PFSK-1 (cell line): ENCODE results near the gene AFTPH.

Source experiments
- FOXP2 ChIP-seq: optimal IDR thresholded peaks from 2 replicates; pipeline ENCODE3; 2011; ENCODE audit warnings: borderline replicate concordance, control low read depth, inconsistent platforms; ENCODE audit not compliant: insufficient read depth; ENCODE audit errors: extremely low read length, extremely low read depth
- POLR2AphosphoS5 ChIP-seq: IDR thresholded peaks from 2 replicates; pipeline ENCODE4 v1.6.1; 2012; ENCODE audit warnings: low read depth, mild to moderate bottlenecking, control low read depth, low read length, moderate library complexity
- SIN3A ChIP-seq: IDR thresholded peaks from 2 replicates; pipeline ENCODE4 v1.6.1; 2012; ENCODE audit warnings: mild to moderate bottlenecking, low read length, moderate library complexity, borderline replicate concordance; ENCODE audit not compliant: insufficient read depth
- TAF1 ChIP-seq: IDR thresholded peaks from 2 replicates; pipeline ENCODE4 v1.6.1; 2012; ENCODE audit warnings: low read length, control low read depth, borderline replicate concordance; ENCODE audit not compliant: insufficient read depth
- TF ChIP-seq, protein P1 (sequence below), 2 experiments: IDR thresholded peaks; 2 replicates each; pipeline versions ENCODE4 v1.6.1 to v1.8.0; 2011 to 2012; ENCODE audit warnings: low read depth in 2 of 2, low read length in 2 of 2, control low read depth in 1 of 2, inconsistent platforms in 1 of 2, mild to moderate bottlenecking in 1 of 2, moderate library complexity in 1 of 2; ENCODE audit not compliant: insufficient read depth in 1 of 2

DNA sequence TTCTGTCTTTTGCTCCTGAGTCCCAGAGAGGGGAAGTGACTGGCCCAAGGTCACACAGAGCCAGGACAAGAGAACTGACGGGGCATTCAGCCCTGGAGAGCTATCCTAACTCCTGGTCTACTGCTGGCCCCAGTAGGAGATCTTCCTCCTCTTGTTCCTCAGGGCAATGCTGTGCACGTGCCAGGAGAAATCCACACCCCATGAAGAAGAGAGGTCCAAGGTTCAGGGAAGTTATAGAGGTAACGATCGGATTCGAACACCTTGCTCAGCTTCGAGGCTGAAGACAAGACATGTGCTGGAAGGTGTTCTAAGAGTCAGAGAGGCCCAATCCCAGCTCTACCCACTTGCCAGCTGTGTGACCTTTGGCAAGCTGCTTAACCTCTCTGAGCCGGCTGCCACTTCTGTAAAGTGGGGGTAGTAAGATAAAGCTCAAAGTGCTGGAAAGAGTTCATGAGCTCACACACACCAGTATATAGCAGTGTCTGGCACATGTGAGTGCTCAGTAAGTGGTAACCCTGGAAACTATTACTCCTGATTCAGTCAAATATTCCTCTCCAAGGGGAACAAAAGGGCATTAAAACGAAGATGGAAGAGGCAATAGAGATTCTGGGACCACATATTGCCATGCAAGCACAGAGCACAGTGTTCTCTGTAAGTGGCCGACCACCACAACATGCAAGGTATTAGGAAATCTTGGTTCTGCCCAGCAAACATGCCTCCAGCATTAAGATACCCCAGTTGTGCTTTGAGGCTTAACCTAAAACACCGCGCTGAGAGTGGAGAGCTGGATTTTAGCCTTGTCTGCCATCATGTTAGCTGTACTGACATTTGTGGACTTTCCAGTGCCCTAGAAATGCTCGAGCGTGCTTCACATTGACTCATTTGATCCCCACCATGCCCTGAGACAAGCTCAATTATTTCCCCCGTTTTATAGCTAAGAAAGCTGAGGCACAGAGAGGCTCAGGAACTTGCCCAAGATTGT, 104.0 kb downstream of the AFTPH start:
- TF ChIP-seq TAF1 = no peak
- no peak for TF ChIP-seq POLR2AphosphoS5
- TF ChIP-seq, protein P1, sequence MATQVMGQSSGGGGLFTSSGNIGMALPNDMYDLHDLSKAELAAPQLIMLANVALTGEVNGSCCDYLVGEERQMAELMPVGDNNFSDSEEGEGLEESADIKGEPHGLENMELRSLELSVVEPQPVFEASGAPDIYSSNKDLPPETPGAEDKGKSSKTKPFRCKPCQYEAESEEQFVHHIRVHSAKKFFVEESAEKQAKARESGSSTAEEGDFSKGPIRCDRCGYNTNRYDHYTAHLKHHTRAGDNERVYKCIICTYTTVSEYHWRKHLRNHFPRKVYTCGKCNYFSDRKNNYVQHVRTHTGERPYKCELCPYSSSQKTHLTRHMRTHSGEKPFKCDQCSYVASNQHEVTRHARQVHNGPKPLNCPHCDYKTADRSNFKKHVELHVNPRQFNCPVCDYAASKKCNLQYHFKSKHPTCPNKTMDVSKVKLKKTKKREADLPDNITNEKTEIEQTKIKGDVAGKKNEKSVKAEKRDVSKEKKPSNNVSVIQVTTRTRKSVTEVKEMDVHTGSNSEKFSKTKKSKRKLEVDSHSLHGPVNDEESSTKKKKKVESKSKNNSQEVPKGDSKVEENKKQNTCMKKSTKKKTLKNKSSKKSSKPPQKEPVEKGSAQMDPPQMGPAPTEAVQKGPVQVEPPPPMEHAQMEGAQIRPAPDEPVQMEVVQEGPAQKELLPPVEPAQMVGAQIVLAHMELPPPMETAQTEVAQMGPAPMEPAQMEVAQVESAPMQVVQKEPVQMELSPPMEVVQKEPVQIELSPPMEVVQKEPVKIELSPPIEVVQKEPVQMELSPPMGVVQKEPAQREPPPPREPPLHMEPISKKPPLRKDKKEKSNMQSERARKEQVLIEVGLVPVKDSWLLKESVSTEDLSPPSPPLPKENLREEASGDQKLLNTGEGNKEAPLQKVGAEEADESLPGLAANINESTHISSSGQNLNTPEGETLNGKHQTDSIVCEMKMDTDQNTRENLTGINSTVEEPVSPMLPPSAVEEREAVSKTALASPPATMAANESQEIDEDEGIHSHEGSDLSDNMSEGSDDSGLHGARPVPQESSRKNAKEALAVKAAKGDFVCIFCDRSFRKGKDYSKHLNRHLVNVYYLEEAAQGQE (IDR thresholded peaks at IDR 0.05; ENCODE audit: insufficient read depth in 1 of 2, low read depth in 2 of 2, low read length in 2 of 2) = no peak
- no peak for TF ChIP-seq SIN3A
- no peak for TF ChIP-seq FOXP2
